ENCODE results near the gene KRT6A.
"Not testable (repeated sequence)": the region's sequence is repeated elsewhere in the genome, so short reads cannot be mapped to it uniquely, and the experiment has no call there.

The KRT6A gene

DNA sequence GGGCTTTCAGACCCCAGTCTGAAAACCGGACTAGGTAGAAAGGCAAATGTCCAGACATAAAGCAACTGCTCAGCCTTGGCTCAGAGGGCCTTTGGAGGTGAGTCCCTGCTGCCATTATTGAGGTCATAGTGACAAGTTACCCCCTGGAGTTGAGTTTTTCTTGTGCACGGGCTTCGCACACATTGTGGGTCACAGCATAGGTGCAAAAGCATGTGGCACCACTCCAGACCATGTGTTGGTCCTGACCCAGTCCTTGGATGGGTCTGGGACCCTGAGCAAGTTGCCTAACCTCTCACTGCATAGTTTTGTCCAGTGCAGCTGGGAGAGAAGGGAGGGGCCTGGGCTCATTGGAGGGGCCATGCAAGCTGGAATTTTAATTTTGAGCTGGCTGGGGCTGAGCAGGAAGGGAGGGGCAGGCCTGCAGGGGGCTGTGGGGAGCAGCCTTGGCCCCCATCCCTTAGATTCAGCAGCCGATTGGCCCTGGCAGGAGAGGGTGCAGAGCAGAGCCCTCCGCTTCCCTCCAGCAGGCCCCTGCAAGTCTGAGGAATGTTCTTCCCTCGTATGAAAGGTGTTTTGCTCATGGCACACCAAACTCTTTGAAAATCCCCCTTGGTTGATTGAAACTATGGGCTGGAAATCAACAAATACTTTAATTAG lies 31.3 kb upstream of the KRT6A start:
- DNase-seq = peak; percentile 52

- peak; percentile 53 for DNase-seq
Observed at GRCh38 chr12:52523824-52524223, 30.8 kb upstream of the KRT6A start.

GRCh38 chr12:52522346-52523011 lies 29.4 kb upstream of the KRT6A start:
- DNase-seq = peak; percentile 61

DNA sequence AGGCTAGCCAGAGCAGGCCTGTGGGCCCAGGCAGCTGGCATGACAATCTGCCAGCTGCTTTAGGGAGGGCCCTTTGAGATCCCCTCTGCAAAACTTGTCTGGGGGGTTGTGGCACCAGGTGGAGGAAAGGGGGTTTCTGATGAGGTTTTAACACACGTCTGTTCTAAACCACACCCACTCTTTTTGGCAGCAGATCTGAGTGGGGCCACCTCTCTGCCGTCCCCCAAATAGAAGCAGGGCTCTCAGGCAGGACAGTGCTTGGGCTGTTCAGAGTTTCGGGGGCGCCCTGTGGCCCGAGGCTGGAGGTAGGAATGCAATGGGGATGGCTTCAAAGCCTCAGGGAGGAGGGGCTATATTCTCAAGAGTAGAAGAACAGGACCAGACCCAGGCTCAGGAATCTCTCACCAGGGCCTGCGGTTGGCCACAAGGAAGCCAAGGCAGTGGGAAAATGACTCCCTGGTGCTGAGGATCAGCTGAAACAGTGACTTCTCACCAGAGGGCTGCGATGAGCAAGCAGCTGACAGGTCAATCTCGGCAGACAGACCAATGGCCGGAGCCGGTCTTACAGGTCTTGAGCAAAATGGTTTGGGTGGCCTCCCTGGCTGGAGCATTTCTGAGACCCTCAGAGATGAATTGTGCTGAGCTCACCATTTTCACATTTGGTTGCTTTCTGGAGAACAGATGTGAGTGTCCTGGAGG lies 28.7 kb upstream of the KRT6A start:
- DNase-seq = peak; percentile 94

- peak; percentile 68 for DNase-seq
Observed at GRCh38 chr12:52521175-52521567, 28.1 kb upstream of the KRT6A start.

GRCh38 chr12:52519826-52520662 lies 27.0 kb upstream of the KRT6A start, which contains the start of gene KRT5:
Gene KRT5 (minus strand): TSS chr12:52520394. CDS start chr12:52520296, 98 bp downstream.
- DNase-seq = peak; percentile 51

GRCh38 chr12:52519387-52519703 lies 26.3 kb upstream of the KRT6A start:
- no peak for DNase-seq

GRCh38 chr12:52518574-52519386 lies 25.7 kb upstream of the KRT6A start:
- peak; percentile 40 for DNase-seq

DNA sequence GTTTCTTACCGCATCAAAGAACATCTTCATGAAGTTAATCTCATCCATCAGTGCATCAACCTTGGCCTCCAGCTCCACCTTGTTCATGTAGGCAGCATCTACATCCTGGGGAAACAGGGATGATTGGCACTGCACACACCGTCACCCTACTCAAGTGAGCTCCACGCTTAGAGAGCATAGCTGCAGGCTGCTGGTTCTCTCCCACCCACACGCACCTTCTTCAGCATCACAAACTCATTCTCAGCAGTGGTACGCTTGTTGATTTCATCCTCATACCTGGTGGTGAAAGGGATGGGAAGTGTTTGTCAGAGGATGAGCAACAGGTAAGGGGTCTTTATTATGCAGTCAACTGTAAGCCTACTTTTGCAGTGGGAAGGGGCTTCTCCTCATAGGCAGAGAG lies 24.8 kb upstream of the KRT6A start:
- no peak for DNase-seq

- peak; percentile 47 for DNase-seq
Observed at GRCh38 chr12:52517005-52517835, 24.2 kb upstream of the KRT6A start.

DNA sequence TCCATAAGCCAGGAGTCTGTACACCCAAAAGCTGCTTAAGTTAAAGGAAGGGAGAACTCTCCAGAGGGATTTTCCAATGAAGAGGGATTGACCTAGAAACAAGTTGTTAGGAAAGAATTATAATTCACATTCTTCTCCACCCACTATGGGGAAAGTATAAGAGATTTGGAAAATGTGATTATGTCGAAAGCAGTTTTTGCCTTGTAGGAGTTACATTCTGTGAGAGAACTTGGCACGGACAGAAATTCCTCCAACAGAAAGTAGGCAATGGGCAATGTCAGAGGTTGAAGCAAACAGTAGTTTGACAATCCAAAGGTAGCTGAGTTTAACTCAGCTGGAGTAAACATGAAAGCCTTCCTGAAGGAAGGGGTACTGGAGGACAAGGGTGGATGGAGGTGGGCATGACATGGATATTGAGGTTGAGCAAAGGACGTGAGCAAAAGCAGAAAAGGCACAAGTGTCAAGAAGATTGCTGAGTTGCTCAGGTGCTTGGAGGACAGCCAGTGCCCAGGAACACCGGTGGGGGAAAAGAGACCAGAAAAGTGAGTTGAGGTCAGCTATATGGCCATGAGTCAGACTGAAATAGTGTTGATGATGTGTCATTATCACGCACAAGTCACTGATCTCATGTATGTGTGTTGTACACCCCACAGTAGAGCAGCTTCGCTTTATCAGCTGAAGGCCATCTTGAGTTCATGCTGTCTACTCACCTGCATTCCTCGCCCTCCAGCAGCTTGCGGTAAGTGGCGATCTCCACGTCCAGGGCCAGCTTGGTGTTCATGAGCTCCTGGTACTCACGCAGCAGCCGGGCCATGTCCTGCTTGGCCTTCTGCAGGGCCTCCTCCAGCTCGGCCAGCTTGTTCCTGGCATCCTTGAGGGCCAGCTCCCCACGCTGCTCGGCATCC lies 23.1 kb upstream of the KRT6A start:
- DNase-seq = peak; percentile 49

- no peak for DNase-seq
Observed at GRCh38 chr12:52515319-52515646, 22.2 kb upstream of the KRT6A start.

GRCh38 chr12:52514471-52515318 lies 21.6 kb upstream of the KRT6A start:
- DNase-seq = peak; percentile 47

- DNase-seq = no peak
Observed at GRCh38 chr12:52513736-52514135, 20.7 kb upstream of the KRT6A start.

DNA sequence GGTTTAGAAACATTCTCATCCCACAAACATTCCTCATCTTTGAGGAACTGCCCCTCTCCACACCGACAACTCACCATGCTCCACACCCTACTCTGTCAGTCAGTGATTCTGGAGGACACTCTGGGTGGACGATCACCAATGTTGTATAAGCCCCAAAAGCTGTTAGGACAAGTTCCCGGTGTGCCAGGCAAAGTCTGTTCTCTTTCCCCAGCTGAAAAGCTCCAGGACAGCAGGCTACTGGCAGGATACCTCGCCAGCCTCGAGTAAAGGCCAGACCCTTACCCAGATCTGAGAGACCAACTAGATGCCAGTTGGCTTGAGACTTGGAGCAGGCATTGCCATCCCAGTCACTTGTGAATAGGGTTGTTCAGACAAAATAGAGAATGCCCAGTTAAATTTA lies 15.2 kb upstream of the KRT6A start:
- DNase-seq = no peak

DNA sequence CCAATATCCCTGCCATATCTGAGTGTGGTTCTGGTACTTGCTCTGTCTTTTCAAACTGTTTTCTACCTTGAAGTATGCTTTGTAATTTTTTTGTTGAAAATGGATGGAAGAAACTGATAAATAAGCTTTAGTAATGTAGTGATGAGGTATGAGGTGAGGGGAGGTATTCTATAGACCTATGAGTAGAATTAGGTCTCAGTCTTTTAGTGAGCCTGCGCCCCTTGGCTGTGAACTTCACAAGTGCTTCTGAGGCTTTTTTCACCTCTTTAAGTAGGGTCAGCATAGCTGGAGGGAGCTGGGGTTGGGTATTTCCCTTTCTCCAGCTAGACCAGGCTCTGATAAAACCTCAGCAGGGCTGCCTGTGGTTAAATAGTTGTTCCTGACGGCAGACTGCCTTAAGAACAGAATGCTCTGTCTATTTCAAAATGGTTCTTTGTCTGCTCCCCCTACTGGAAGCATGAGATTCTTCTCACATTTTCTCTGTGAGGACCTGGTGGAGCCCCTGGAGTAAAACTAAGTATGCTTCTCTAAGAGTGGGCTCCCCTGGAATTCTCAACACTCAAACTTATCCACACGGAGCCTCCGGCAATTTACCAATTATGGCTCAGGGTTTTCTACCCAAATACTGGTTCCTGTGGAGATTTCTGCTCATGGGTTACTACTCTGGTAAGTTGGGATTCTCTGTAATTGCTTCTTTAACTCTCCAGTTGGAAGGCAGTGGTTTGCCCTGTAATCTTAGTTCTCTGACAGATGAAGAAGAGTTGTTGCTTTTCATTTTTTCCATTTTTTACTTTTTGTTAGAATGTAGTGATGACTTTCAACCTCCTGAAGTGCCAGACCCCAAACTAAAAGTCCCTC lies 14.0 kb upstream of the KRT6A start:
- DNase-seq = peak; percentile 88

GRCh38 chr12:52502877-52503276 lies 9.8 kb upstream of the KRT6A start:
- DNase-seq = no peak

DNA sequence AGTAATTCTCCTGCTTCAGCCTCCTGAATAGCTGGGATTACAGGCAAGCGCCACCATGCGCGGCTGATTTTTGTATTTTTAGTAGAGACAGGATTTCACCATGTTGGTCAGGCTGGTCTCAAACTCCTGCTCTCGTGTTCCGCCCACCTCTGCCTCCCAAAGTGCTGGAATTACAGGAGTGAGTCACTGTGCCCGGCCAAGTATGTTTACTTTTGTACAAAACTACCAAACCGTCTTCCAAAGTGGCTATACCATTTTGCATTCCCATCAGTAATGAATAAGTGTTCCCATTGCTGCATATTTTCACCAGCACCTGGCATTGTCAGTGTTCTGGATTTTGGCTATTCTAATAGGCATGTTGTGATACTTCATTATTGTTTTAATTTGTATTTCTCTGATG lies 8.4 kb upstream of the KRT6A start:
- no peak for DNase-seq

GRCh38 chr12:52500574-52500973 lies 7.5 kb upstream of the KRT6A start:
- not testable (repeated sequence) for DNase-seq

Measured in islet precursor cell (in vitro differentiated cells).